Heart right ventricle (tissue), 16 donors: Measurements from ENCODE around the gene ST13. TPM values are rescaled to one million over a fixed set of nuclear protein-coding genes. Genes with fewer than 3 reads are reported as not detected.

Experiments used
- ATAC-seq, 8 donors: fragments of 200-7000 bp; cut with Tn5 transposase; one replicate each; pipeline ENCODE4 v1.9.1; 2020; ENCODE audit warnings: mild to moderate bottlenecking in 8 of 8, moderate library complexity in 8 of 8, moderate number of reproducible peaks in 1 of 8
- DNase-seq, 2 donors: peaks; one replicate each; pipeline ENCODE4 v3.0.0-alpha.2; 2020
- H3K27ac ChIP-seq, 10 donors: fragments of 200-600 bp; sonication (generic) in 2 of 10; one replicate each; pipeline versions ENCODE4 v1.5.0 to v1.8.0; 2020 to 2022; ENCODE audit warnings: mild to moderate bottlenecking in 3 of 10
- H3K27me3 ChIP-seq, 7 donors: fragments of 200-600 bp; one replicate each; pipeline ENCODE4 v1.8.0; 2021 to 2022; ENCODE audit warnings: mild to moderate bottlenecking in 2 of 7
- H3K36me3 ChIP-seq, 9 donors: fragments of 200-600 bp; sonication (generic) in 1 of 9; one replicate each; pipeline versions ENCODE4 v1.5.0 to v1.8.0; 2020 to 2022; ENCODE audit warnings: mild to moderate bottlenecking in 2 of 9
- H3K4me1 ChIP-seq, 9 donors: fragments of 200-600 bp; sonication (generic) in 1 of 9; one replicate each; pipeline versions ENCODE4 v1.5.0 to v1.8.0; 2020 to 2022; ENCODE audit warnings: mild to moderate bottlenecking in 4 of 9
- H3K4me3 ChIP-seq, 10 donors: fragments of 200-600 bp; sonication (generic) in 2 of 10; one replicate each; pipeline versions ENCODE4 v1.5.0 to v1.8.0; 2020 to 2022; ENCODE audit warnings: mild to moderate bottlenecking in 7 of 10, moderate library complexity in 2 of 10
- H3K9me3 ChIP-seq, 11 donors: fragments of 200-600 bp in 10 of 11; sonication (generic) in 2 of 11; one replicate each; pipeline versions ENCODE4 v1.5.0 to v1.8.0; 2013 to 2022; ENCODE audit warnings: mild to moderate bottlenecking in 2 of 11, control low read depth in 1 of 11, moderate library complexity in 1 of 11
- CTCF ChIP-seq, 9 donors: fragments of 200-600 bp; sonication (generic) in 2 of 9; IDR thresholded peaks; one replicate each; pipeline versions ENCODE4 v1.5.0 to v1.8.0; 2021 to 2022; ENCODE audit warnings: antibody characterized with exemption in 9 of 9, mild to moderate bottlenecking in 5 of 9, moderate library complexity in 1 of 9
- WGBS, 2 donors: extraction: QIAGEN DNeasy Blood & Tissue Kit; methylation state at CpG; one replicate each; pipeline ENCODE4 v1.1.7; 2013; ENCODE audit warnings: inconsistent platforms in 1 of 2; 5-methylcytosine and 5-hydroxymethylcytosine counted together
- intact Hi-C, 10 donors: fragments of 100-400 bp; cut with DNase I; formaldehyde crosslinking; loops; one replicate each; pipeline versions ENCODE4 v1.11.1 to v1.14.2; 2022
- polyA plus RNA-seq, 2 donors: library from polyadenylated mRNA; stranded (reverse); fragments of 200-250 nt; gene quantifications; one replicate each; pipeline ENCODE4 v1.2.3, GENCODE V29; 2013
- total RNA-seq, 10 donors: library from RNA; stranded (reverse); fragmentation: NEBNext Ultra II Directional in 3 of 10; extraction: Animal tissue kit (Norgen Biotek cat#: 25700) in 3 of 10; gene quantifications; one replicate each; pipeline versions ENCODE4 v1.2.1 to v1.2.4, GENCODE V29; 2021 to 2023
- donor health status: Arrhythmogenic right ventricular cardiomyopathy.
- donor health status: ischemic (EF 13 %, LVEDD 7.1; RV severe dilation, severe dysfunction).
- donor health status: healthy with polysubstance abuse.
- donor health status: DM: no; HTN: yes; CAD: no.
- donor health status: DM: no; HTN: no; CAD: no.
- donor health status: ischemic (EF 25% LVEDD 6.9; RV normal size, moderate dysfunction).
- donor health status: ischemic (EF 25% LVEDD 5.7; RV mildly dilated, moderate dysfunction).
- donor health status: healthy.
- donor health status: DM: yes; HTN: yes; CAD: no.
- donor health status: Ischemic cardiomyopathy.
- donor health status: ischemic (EF 35%, LVEDD 5.7; RV mildly dilated, moderate dysfunction).
- donor health status: nonischemic (EF 11% LVEDD 7.7; RV severe dilation, severe dysfunction).
- donor health status: DM: yes; HTN: yes; CAD: no.
- donor health status: PGD.
- donor health status: ischemic (EF 29% LVEDD 5.4; RV normal size, mild dysfunction).
- donor health status: nonischemic (EF 23%, LVEDD 6.1; RV moderate dilation, normal function).

Gene ST13
- total and polyA plus RNA-seq, 12 donors: 35.0 to 238 (median 212) TPM

DNA sequence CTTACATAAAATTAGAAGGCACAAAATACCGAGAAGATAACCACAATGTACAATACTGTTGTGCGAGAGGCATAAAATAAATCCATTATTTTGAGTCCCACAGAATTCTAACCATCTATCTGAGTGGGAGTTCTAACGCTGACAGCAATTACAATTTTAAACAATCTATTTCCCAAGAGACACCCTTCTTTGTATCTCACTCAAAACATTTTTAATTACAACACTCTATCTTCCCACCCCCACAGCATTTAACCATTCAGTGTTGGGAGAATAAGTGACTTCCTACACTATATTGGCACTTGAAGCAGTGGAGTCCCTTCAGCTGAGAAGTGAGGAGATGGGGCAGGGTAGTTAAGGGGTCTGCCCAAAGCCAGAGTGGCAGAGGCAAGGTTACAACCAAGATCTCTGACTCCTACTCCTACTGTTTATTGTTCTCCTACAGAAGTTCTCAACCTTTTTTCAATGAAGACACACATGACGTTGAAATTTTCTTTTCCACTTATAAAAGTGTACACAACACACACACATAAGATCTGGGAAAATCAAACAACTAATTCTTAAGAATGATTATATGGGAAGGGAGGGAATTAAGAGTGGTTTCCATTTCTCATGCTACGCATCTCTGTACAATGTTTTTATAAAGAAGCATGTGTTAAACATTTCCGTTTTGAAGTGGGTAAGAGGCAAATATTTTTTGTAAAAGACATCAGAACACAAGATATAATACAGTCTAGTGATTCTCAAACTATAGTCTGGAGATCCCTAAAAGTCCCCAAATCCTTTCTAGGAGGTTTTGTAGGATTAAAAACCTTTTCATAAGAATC lies 48.2 kb downstream of the ST13 start:
- H3K4me3 ChIP-seq: no peak overlapping the region
- peaks cover 0 to 13% (median 0%) of the 10 kb centered on the region in 9 donors for H3K4me1 ChIP-seq
- H3K9me3 ChIP-seq: no peaks in the 10 kb centered on the region
- intact Hi-C loops: no loop called here
- no peak overlapping the region for H3K27ac ChIP-seq
- no peaks in the 10 kb centered on the region for H3K27me3 ChIP-seq
- ATAC-seq (no peak), DNase-seq (no peak)
- H3K36me3 ChIP-seq: peaks cover 0 to 15% (median 0%) of the 10 kb centered on the region in 9 donors
- TF ChIP-seq CTCF (IDR thresholded peaks at IDR 0.05): no peak
- WGBS, 2 donors: 64 to 68% methylated on average over 6 of the region's 6 CpGs

DNA sequence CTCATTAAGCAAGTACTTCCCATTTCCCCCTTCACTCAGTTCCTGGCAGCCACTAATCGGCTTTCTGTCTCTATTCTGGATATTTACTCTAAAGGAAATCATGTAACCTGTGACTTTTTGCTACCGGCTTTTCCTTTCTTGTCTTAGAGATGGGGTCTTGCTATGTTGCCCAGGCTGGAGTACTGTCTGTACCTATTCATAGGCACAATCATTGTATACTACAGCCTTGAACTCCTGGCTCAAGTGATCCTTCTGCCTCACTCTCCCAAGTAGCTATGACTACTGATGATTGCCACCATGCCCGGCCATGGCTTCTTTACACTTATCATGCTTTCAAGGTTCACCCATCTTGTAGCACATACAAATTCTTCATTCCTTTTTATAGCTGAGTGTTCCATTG lies 49.7 kb downstream of the ST13 start:
- no peak for TF ChIP-seq CTCF (IDR thresholded peaks at IDR 0.05)
- ATAC-seq: no peak
- intact Hi-C loops: no loop called here
- peaks cover 0 to 11% (median 0%) of the 10 kb centered on the region in 9 donors for H3K36me3 ChIP-seq
- WGBS, 2 donors: 76 to 80% methylated on average over 3 of the region's 3 CpGs
- H3K4me3 ChIP-seq: no peak overlapping the region
- H3K27me3 ChIP-seq: no peaks in the 10 kb centered on the region
- no peak overlapping the region for H3K27ac ChIP-seq
- DNase-seq: no peak
- no peaks in the 10 kb centered on the region for H3K9me3 ChIP-seq
- H3K4me1 ChIP-seq: peaks cover 0 to 13% (median 0%) of the 10 kb centered on the region in 9 donors

GRCh38 chr22:40805699-40806203 lies 50.7 kb downstream of the ST13 start:
- peaks cover 0 to 13% (median 0%) of the 10 kb centered on the region in 9 donors for H3K4me1 ChIP-seq
- ATAC-seq (no peak), DNase-seq (no peak)
- H3K27ac ChIP-seq: no peak overlapping the region
- H3K36me3 ChIP-seq: peaks cover 0 to 11% (median 0%) of the 10 kb centered on the region in 9 donors
- intact Hi-C loops: no loop called here
- TF ChIP-seq CTCF (IDR thresholded peaks at IDR 0.05): no peak
- H3K27me3 ChIP-seq: no peaks in the 10 kb centered on the region
- H3K4me3 ChIP-seq: no peak overlapping the region
- no peaks in the 10 kb centered on the region for H3K9me3 ChIP-seq
- WGBS, 2 donors: 93 to 94% methylated on average over 3 of the region's 3 CpGs

DNA sequence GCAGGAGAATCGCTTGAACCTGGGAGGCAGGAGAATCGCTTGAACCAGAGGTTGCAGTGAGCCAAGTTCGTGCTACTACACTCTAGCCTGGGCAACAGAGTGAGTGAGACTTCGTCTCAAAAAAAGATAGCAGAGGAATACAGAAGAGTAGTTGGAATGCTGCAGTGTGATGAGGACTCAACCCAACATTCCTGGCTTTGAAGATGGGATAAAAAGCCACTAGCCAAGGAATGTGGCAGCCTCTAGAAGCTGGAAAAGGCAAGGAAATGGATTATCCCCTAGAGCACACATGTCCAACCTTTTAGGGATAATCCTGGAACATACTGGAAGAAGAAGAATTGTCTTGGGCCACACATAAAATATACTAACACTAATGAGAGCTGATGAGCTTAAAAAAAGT lies 51.2 kb downstream of the ST13 start:
- H3K9me3 ChIP-seq: no peaks in the 10 kb centered on the region
- no peaks in the 10 kb centered on the region for H3K27me3 ChIP-seq
- WGBS, 2 donors: 84 to 89% methylated on average over 4 of the region's 4 CpGs
- DNase-seq (no peak), ATAC-seq (no peak)
- H3K27ac ChIP-seq: no peak overlapping the region
- H3K36me3 ChIP-seq: peaks cover 0 to 11% (median 0%) of the 10 kb centered on the region in 9 donors
- no peak overlapping the region for H3K4me3 ChIP-seq
- no peak for TF ChIP-seq CTCF (IDR thresholded peaks at IDR 0.05)
- H3K4me1 ChIP-seq: peaks cover 0 to 15% (median 4%) of the 10 kb centered on the region in 9 donors
- intact Hi-C loops: no loop called here
